NT2/D1 (cell line): ENCODE data around the gene SLC15A2.

Experiments
- SUZ12 ChIP-seq: IDR thresholded peaks from 2 replicates; pipeline ENCODE4 v1.6.1; 2011; ENCODE audit not compliant: insufficient read length, insufficient read depth; ENCODE audit errors: extremely low read depth
- YY1 ChIP-seq: IDR thresholded peaks from 2 replicates; pipeline ENCODE4 v1.6.1; 2011; ENCODE audit not compliant: insufficient read length, insufficient read depth
- ZNF274 ChIP-seq: IDR thresholded peaks from 2 replicates; pipeline ENCODE4 v1.6.1; 2011; ENCODE audit warnings: mild to moderate bottlenecking, low read depth, low read length

DNA sequence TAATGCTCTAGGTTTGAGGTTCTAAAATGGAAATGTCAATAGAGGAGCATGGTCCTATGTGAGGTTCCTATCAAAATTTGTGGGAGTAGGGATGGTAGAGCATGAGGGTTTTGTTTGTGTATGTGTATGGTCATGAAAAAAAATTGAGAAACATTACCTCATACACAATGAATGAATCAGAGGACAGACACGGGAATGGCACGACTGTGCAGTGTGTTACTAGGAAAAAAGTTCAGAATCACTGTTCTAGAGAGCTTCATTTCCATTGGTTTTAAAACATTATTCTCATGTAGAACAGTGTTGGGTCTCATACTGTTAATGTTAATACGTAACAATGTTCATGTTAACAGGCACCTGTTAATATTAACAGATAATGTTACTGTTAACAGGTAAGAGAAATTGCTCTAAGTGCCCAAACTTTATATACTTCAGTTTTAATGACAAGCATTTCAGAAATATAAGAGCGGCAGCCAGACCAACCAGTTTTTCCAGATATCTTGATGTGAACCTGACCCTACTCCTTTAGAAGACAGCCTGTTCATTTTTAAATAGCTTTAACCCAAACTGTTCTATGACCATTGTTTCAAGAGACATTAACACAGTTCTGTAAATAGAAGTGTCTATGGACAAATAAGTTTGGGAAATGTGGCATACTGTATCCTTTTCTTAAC lies 48.0 kb downstream of the SLC15A2 start:
- no peak for TF ChIP-seq SUZ12
- no peak for TF ChIP-seq ZNF274
- no peak for TF ChIP-seq YY1
